ENCODE data around the gene UBR4. TPM values are rescaled to one million over a fixed set of nuclear protein-coding genes. Genes with fewer than 3 reads are reported as not detected.
A peak's percentile ranks its signal among the peaks of the same experiment; 100 is the strongest.

The UBR4 gene
- total RNA-seq, 2 experiments from 2014 or later = 116 to 125 TPM

- DNase-seq = peak in 9 of 14 experiments; percentile 7 to 66 (median 28)
- H3K27ac ChIP-seq (ENCODE audit: low read depth in 1 of 2, low read length in 2 of 2) = peak overlapping the region; percentile 7 to 35
- Mint-ChIP-seq H3K9me3 (no peaks in the 10 kb centered on the region), H3K36me3 (ENCODE audit: low read depth) (peaks cover 98% of the 10 kb centered on the region), H3K27me3 (no peaks in the 10 kb centered on the region), H3K27ac (peak overlapping the region; percentile 61), H3K4me1 (ENCODE audit: low read depth) (peaks cover 36% of the 10 kb centered on the region), H3K4me3 (peak overlapping the region; percentile 38)
- peak; percentile 30 for TF ChIP-seq CTCF (IDR thresholded peaks at IDR 0.05)
- peaks cover 15% of the 10 kb centered on the region for H3K4me1 ChIP-seq (ENCODE audit: insufficient read depth, low read length)
- ATAC-seq (ENCODE audit: poor library complexity) = peak; percentile 90
- peaks cover 74% of the 10 kb centered on the region for H3K36me3 ChIP-seq (ENCODE audit: insufficient read depth, low read length)
- ChIA-PET POLR2A (interaction anchor here (0.6 to 1.7 kb wide), 9 partner anchors 9 to 451 kb away, joined by 3 to 7 read pairs (median 4); partner anchors contain the start of gene UBR4), CTCF (interaction anchor here (0.6 to 1.4 kb wide), 4 partner anchors 26 to 703 kb away, joined by 3 to 10 read pairs (median 4); partner anchors contain the start of gene OTUD3)
- no peak overlapping the region for H3K4me3 ChIP-seq (ENCODE audit: low read length)
- H3K27me3 ChIP-seq (ENCODE audit: control insufficient read depth in 1 of 2, insufficient read depth in 2 of 2, low read length in 2 of 2) = no peaks in the 10 kb centered on the region
- no peaks in the 10 kb centered on the region for H3K9me3 ChIP-seq (ENCODE audit: control insufficient read depth in 1 of 2, insufficient read depth in 1 of 2, low read length in 2 of 2)
- intact Hi-C loops (cut with DNase I, micrococcal nuclease) = loop anchor here (1.0 to 10.0 kb wide), 3 partner anchors 61 to 475 kb away; no protein-coding TSS in a partner anchor
Observed at GRCh38 chr1:19179597-19180264, 30.3 kb downstream of the UBR4 start.

- Mint-ChIP-seq H3K36me3 (ENCODE audit: low read depth) (peaks cover 98% of the 10 kb centered on the region), H3K9me3 (no peaks in the 10 kb centered on the region), H3K27ac (peak overlapping the region; percentile 61), H3K4me1 (ENCODE audit: low read depth) (peaks cover 36% of the 10 kb centered on the region), H3K27me3 (no peaks in the 10 kb centered on the region), H3K4me3 (no peak overlapping the region)
- Histone ChIP-seq H3K27ac (ENCODE audit: low read depth in 1 of 2, low read length in 2 of 2) (no peak overlapping the region), H3K36me3 (ENCODE audit: insufficient read depth, low read length) (peaks cover 74% of the 10 kb centered on the region), H3K9me3 (ENCODE audit: control insufficient read depth in 1 of 2, insufficient read depth in 1 of 2, low read length in 2 of 2) (no peaks in the 10 kb centered on the region), H3K4me3 (ENCODE audit: low read length) (no peak overlapping the region), H3K27me3 (ENCODE audit: control insufficient read depth in 1 of 2, insufficient read depth in 2 of 2, low read length in 2 of 2) (no peaks in the 10 kb centered on the region), H3K4me1 (ENCODE audit: insufficient read depth, low read length) (peaks cover 15% of the 10 kb centered on the region)
- intact Hi-C loops (cut with DNase I, micrococcal nuclease) = loop anchor here (1.0 to 2.0 kb wide), 2 partner anchors 62 kb away; no protein-coding TSS in a partner anchor
- no peak for TF ChIP-seq CTCF (IDR thresholded peaks at IDR 0.05)
- CTCF ChIA-PET = interaction anchor here (1.4 kb wide), 1 partner anchor 62 kb away, joined by 10 read pairs; no protein-coding TSS in a partner anchor
- POLR2A ChIA-PET = interaction anchor here (0.6 to 1.7 kb wide), 9 partner anchors 8 to 131 kb away, joined by 3 to 7 read pairs (median 4); partner anchors contain the start of gene UBR4
- ATAC-seq (ENCODE audit: poor library complexity) (no peak), DNase-seq (no peak)
Observed at GRCh38 chr1:19178734-19179398, 31.2 kb downstream of the UBR4 start.

GRCh38 chr1:19177811-19178210 lies 32.3 kb downstream of the UBR4 start:
- ATAC-seq (ENCODE audit: poor library complexity) (no peak), DNase-seq (no peak)
- no peak overlapping the region for H3K27ac Mint-ChIP-seq
- Histone ChIP-seq H3K27ac (ENCODE audit: low read depth in 1 of 2, low read length in 2 of 2) (no peak overlapping the region), H3K36me3 (ENCODE audit: insufficient read depth, low read length) (peaks cover 75% of the 10 kb centered on the region), H3K27me3 (ENCODE audit: control insufficient read depth in 1 of 2, insufficient read depth in 2 of 2, low read length in 2 of 2) (no peaks in the 10 kb centered on the region), H3K4me3 (ENCODE audit: low read length) (no peak overlapping the region), H3K9me3 (ENCODE audit: control insufficient read depth in 1 of 2, insufficient read depth in 1 of 2, low read length in 2 of 2) (no peaks in the 10 kb centered on the region), H3K4me1 (ENCODE audit: insufficient read depth, low read length) (peaks cover 15% of the 10 kb centered on the region)
- POLR2A ChIA-PET = interaction anchor here (0.8 kb wide), 2 partner anchors 31 to 33 kb away, joined by 3 to 4 read pairs; partner anchors contain the start of gene UBR4
- H3K36me3 Mint-ChIP-seq (ENCODE audit: low read depth) = peaks cover 98% of the 10 kb centered on the region
- H3K9me3 Mint-ChIP-seq = no peaks in the 10 kb centered on the region
- no peak for TF ChIP-seq CTCF (IDR thresholded peaks at IDR 0.05)
- intact Hi-C loops (cut with DNase I, micrococcal nuclease) = loop anchor here in 1 of 2 experiments (2.0 kb wide), 1 partner anchor 63 kb away; no protein-coding TSS in a partner anchor
- CTCF ChIA-PET = interaction anchor here (0.8 kb wide), 1 partner anchor 64 kb away, joined by 3 read pairs; no protein-coding TSS in a partner anchor
- no peak overlapping the region for H3K4me3 Mint-ChIP-seq
- H3K4me1 Mint-ChIP-seq (ENCODE audit: low read depth) = peaks cover 36% of the 10 kb centered on the region
- no peaks in the 10 kb centered on the region for H3K27me3 Mint-ChIP-seq

All from CD4-positive, alpha-beta T cell (primary cell).